Activated CD4-positive, alpha-beta memory T cell treated with anti-CD3 and anti-CD28 coated beads for 36 hours (primary cell): ENCODE data around the gene NT5DC3. TPM values are rescaled to one million over a fixed set of nuclear protein-coding genes. Genes with fewer than 3 reads are reported as not detected.

Source experiments
- CTCF ChIA-PET: fragments of 350-600 bp; sonication (Branson Sonifier 250); formaldehyde crosslinking; loops from one replicate; lab custom pipeline; 2021; ENCODE audit warnings: antibody characterized with exemption, inconsistent platforms; lab: Charles Lee
- POLR2A ChIA-PET: fragments of 350-600 bp; sonication (Branson Sonifier 250); formaldehyde crosslinking; loops from one replicate; lab custom pipeline; 2021; ENCODE audit warnings: antibody characterized with exemption; lab: Charles Lee
- DNase-seq: peaks from one replicate; pipeline ENCODE4 v3.0.0-alpha.2; 2020
- H3K27ac Mint-ChIP-seq: one replicate; pipeline ENCODE4 v1.8.0; 2021; ENCODE audit warnings: mixed read lengths
- H3K27me3 Mint-ChIP-seq: one replicate; pipeline ENCODE4 v1.8.0; 2021; ENCODE audit warnings: mixed read lengths
- H3K36me3 Mint-ChIP-seq: one replicate; pipeline ENCODE4 v1.8.0; 2021; ENCODE audit warnings: mixed read lengths
- H3K4me1 Mint-ChIP-seq: one replicate; pipeline ENCODE4 v1.8.0; 2021; ENCODE audit warnings: low read depth, mixed read lengths
- H3K4me3 Mint-ChIP-seq: one replicate; pipeline ENCODE4 v1.8.0; 2021; ENCODE audit warnings: mild to moderate bottlenecking, mixed read lengths
- H3K9me3 Mint-ChIP-seq: one replicate; pipeline ENCODE4 v1.8.0; 2021; ENCODE audit warnings: mixed read lengths
- intact Hi-C: fragments of 100-400 bp; cut with micrococcal nuclease; formaldehyde crosslinking; loops from one replicate; pipeline ENCODE4 v1.15.1; 2023
- total RNA-seq, 2 experiments: library from RNA; stranded (reverse); gene quantifications; one replicate each; pipeline ENCODE4 v1.2.3, GENCODE V29; 2021

Gene NT5DC3
- total RNA-seq, result 1 to 10 TPM; 6.8 to 7.5 TPM

- Mint-ChIP-seq H3K36me3 (no peaks in the 10 kb centered on the region), H3K4me3 (peak within 1 kb of the TSS; percentile 76), H3K27ac (peak within 1 kb of the TSS; percentile 31), H3K27me3 (no peaks in the 10 kb centered on the region), H3K4me1 (peaks cover 13% of the 10 kb centered on the region), H3K9me3 (no peaks in the 10 kb centered on the region)
- POLR2A ChIA-PET, result interaction anchor here (1.0 to 1.2 kb wide), 2 partner anchors 84 to 90 kb away, joined by 3 read pairs; no protein-coding TSS in a partner anchor
- peak; percentile 89 for DNase-seq
- intact Hi-C loops, result loop anchor here (1.0 to 2.0 kb wide), 4 partner anchors 84 to 124 kb away; partner anchors contain the start of genes HSP90B1 and TDG
- CTCF ChIA-PET, result no interaction called here
Observed at GRCh38 chr12:103840876-103841689, at the start of gene NT5DC3. NT5DC3 (minus strand) TSS chr12:103841234; CDS start chr12:103841156, 78 bp downstream.

- intact Hi-C loops, result no loop called here
- no peaks in the 10 kb centered on the region for H3K27me3 Mint-ChIP-seq
- POLR2A ChIA-PET, result interaction anchor here (0.6 kb wide), 2 partner anchors 304 to 1168 kb away, joined by 3 to 4 read pairs; no protein-coding TSS in a partner anchor
- H3K9me3 Mint-ChIP-seq, result no peaks in the 10 kb centered on the region
- H3K27ac Mint-ChIP-seq, result no peak overlapping the region
- peaks cover 7% of the 10 kb centered on the region for H3K4me1 Mint-ChIP-seq
- DNase-seq, result no peak
- H3K4me3 Mint-ChIP-seq, result no peak overlapping the region
- CTCF ChIA-PET, result interaction anchor here (1.0 kb wide), 1 partner anchor 221 kb away, joined by 4 read pairs; no protein-coding TSS in a partner anchor
- no peaks in the 10 kb centered on the region for H3K36me3 Mint-ChIP-seq
Observed at GRCh38 chr12:103887738-103888137, 46.7 kb upstream of the NT5DC3 start.

- POLR2A ChIA-PET, result no interaction called here
- no peaks in the 10 kb centered on the region for H3K36me3 Mint-ChIP-seq
- no peak for DNase-seq
- CTCF ChIA-PET, result interaction anchor here (0.9 kb wide), 1 partner anchor 16 kb away, joined by 5 read pairs; no protein-coding TSS in a partner anchor
- peaks cover 7% of the 10 kb centered on the region for H3K4me1 Mint-ChIP-seq
- H3K27ac Mint-ChIP-seq, result no peak overlapping the region
- intact Hi-C loops, result no loop called here
- H3K9me3 Mint-ChIP-seq, result no peaks in the 10 kb centered on the region
- no peaks in the 10 kb centered on the region for H3K27me3 Mint-ChIP-seq
- H3K4me3 Mint-ChIP-seq, result no peak overlapping the region
Observed at GRCh38 chr12:103886195-103886797, 45.3 kb upstream of the NT5DC3 start.

DNA sequence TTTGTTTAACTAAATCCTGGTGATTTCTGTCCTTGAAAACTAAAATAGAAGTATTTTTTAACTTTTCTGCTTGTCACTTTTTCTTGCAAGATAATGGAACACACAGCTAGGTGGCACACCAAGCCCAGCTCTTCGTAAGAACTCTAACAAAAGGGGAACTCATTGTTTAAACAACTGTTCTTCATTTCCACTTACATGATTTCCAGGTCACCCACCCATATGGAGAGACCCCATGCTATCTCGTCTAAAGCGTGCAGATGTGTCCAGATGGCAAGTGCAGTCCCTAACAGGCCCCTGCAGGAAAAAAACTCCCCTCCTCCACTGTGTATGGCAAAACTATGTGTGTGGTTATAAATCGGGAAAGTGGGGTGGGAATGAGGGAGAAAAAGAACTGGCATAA lies 43.3 kb upstream of the NT5DC3 start:
- no peaks in the 10 kb centered on the region for H3K9me3 Mint-ChIP-seq
- no peak overlapping the region for H3K4me3 Mint-ChIP-seq
- DNase-seq, result peak; percentile 57
- intact Hi-C loops, result loop anchor here (1.0 to 2.0 kb wide), 3 partner anchors 41 to 225 kb away; partner anchors contain the start of gene HCFC2
- POLR2A ChIA-PET, result no interaction called here
- CTCF ChIA-PET, result interaction anchor here (0.7 to 2.9 kb wide), 13 partner anchors 17 to 224 kb away, joined by 3 to 27 read pairs (median 4); no protein-coding TSS in a partner anchor
- H3K27me3 Mint-ChIP-seq, result no peaks in the 10 kb centered on the region
- H3K27ac Mint-ChIP-seq, result no peak overlapping the region
- H3K36me3 Mint-ChIP-seq, result no peaks in the 10 kb centered on the region
- H3K4me1 Mint-ChIP-seq, result peaks cover 16% of the 10 kb centered on the region

GRCh38 chr12:103883908-103884307 lies 42.9 kb upstream of the NT5DC3 start:
- H3K27ac Mint-ChIP-seq, result no peak overlapping the region
- POLR2A ChIA-PET, result no interaction called here
- H3K9me3 Mint-ChIP-seq, result no peaks in the 10 kb centered on the region
- intact Hi-C loops, result loop anchor here (1.0 to 2.0 kb wide), 3 partner anchors 41 to 225 kb away; partner anchors contain the start of gene HCFC2
- no peaks in the 10 kb centered on the region for H3K27me3 Mint-ChIP-seq
- H3K36me3 Mint-ChIP-seq, result no peaks in the 10 kb centered on the region
- H3K4me1 Mint-ChIP-seq, result peaks cover 20% of the 10 kb centered on the region
- CTCF ChIA-PET, result interaction anchor here (0.7 to 2.9 kb wide), 13 partner anchors 18 to 225 kb away, joined by 3 to 27 read pairs (median 4); no protein-coding TSS in a partner anchor
- no peak overlapping the region for H3K4me3 Mint-ChIP-seq
- DNase-seq, result no peak

DNA sequence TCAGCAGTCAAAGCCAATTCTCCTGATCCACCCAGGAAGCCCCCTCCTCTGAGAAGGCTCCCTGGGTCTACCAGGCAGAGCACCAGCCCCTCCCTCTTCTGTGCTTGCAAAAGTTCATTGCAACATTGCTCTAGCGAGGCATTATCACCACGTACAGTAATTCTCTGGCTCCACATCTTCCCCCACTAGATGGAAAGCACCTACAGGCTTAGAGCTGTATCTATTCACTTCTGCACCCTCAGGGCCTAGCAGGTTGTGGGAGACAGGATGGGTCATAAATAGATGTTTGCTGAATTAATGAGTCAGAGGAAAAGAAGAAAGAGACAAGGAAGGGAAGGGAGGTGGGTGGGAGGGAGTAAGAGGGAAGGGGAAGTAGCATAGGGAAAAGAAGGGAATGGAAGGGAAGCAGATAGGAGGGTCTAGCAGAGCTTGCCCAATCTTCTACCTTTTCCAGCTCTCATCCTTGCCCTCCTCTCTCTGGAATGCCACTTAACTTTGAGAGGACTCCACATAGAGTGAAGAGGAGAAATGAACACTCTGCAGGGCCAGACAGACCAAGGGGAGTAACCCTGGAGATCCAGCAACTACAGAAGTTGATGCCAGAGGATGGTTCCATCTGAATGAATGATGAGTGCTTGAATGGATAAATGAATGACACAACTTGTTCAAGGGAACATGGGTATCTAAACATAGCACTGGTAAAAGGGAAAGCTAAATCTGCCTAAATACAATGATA lies 42.0 kb upstream of the NT5DC3 start:
- ChIA-PET POLR2A (no interaction called here), CTCF (interaction anchor here (1.4 to 2.9 kb wide), 2 partner anchors 18 to 226 kb away, joined by 8 to 27 read pairs; no protein-coding TSS in a partner anchor)
- no peak for DNase-seq
- Mint-ChIP-seq H3K27me3 (no peaks in the 10 kb centered on the region), H3K9me3 (no peaks in the 10 kb centered on the region), H3K4me3 (no peak overlapping the region), H3K27ac (no peak overlapping the region), H3K36me3 (no peaks in the 10 kb centered on the region), H3K4me1 (peaks cover 22% of the 10 kb centered on the region)
- intact Hi-C loops, result no loop called here

DNA sequence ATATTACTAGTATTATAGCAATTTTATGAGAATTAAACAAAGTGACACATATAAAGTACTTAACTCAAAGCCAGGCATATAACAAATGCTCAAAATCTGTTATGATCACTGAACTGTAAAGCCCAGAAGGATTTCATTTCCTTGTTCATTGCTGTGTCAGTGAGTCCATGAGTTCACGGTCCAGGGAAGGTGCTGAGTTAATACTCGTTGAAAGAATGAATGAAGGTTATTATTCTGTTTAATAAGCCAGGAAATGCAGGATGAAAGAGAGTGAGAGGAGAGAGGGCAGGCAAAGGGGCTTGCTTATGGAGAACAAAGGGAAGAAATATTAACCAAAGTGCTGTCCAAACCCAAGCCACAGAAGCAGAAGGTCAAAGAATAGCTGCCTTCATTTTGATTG lies 40.2 kb upstream of the NT5DC3 start:
- H3K36me3 Mint-ChIP-seq, result no peaks in the 10 kb centered on the region
- no peaks in the 10 kb centered on the region for H3K9me3 Mint-ChIP-seq
- no peak for DNase-seq
- intact Hi-C loops, result no loop called here
- POLR2A ChIA-PET, result interaction anchor here (1.8 kb wide), 1 partner anchor 48 kb away, joined by 6 read pairs; the partner anchor contains the start of gene HSP90B1
- no peak overlapping the region for H3K27ac Mint-ChIP-seq
- CTCF ChIA-PET, result interaction anchor here (1.0 kb wide), 1 partner anchor 228 kb away, joined by 3 read pairs; no protein-coding TSS in a partner anchor
- H3K4me1 Mint-ChIP-seq, result peaks cover 22% of the 10 kb centered on the region
- H3K27me3 Mint-ChIP-seq, result no peaks in the 10 kb centered on the region
- H3K4me3 Mint-ChIP-seq, result no peak overlapping the region

- Mint-ChIP-seq H3K9me3 (no peaks in the 10 kb centered on the region), H3K27me3 (no peaks in the 10 kb centered on the region), H3K4me3 (no peak overlapping the region), H3K4me1 (peaks cover 22% of the 10 kb centered on the region), H3K36me3 (no peaks in the 10 kb centered on the region), H3K27ac (no peak overlapping the region)
- no peak for DNase-seq
- CTCF ChIA-PET, result interaction anchor here (1.5 to 5.5 kb wide), 3 partner anchors 21 to 230 kb away, joined by 4 to 44 read pairs (median 5); partner anchors contain the start of gene TDG
- intact Hi-C loops, result loop anchor here (1.0 kb wide), 1 partner anchor 45 kb away; no protein-coding TSS in a partner anchor
- POLR2A ChIA-PET, result interaction anchor here (1.8 kb wide), 1 partner anchor 49 kb away, joined by 6 read pairs; the partner anchor contains the start of gene HSP90B1
Observed at GRCh38 chr12:103880299-103881142, 39.5 kb upstream of the NT5DC3 start.

DNA sequence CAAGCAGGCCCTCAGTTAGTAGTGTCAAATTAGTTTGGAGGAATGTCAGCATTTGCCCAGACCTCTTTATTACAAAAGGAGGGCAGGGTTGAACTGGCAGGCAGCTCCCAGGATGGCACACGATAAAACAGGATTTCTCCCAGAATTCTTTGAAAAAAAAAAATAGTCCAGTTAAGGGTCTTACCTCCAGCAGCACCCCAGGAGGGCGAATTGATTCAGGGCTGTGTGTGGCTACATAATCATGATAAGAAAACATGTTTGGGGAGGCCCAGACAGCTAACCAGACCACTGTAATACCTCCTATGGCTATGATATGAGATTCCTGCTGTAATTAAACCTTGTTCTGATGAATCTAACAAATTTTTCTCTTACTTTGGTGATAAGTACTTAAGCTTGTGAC lies 38.8 kb upstream of the NT5DC3 start:
- Mint-ChIP-seq H3K9me3 (no peaks in the 10 kb centered on the region), H3K27me3 (no peaks in the 10 kb centered on the region), H3K4me1 (peaks cover 22% of the 10 kb centered on the region), H3K27ac (no peak overlapping the region), H3K4me3 (no peak overlapping the region), H3K36me3 (no peaks in the 10 kb centered on the region)
- POLR2A ChIA-PET, result interaction anchor here (1.8 kb wide), 1 partner anchor 50 kb away, joined by 6 read pairs; the partner anchor contains the start of gene HSP90B1
- DNase-seq, result no peak
- intact Hi-C loops, result loop anchor here (1.0 to 2.0 kb wide), 3 partner anchors 45 to 479 kb away; a partner anchor contains a TSS
- CTCF ChIA-PET, result interaction anchor here (1.5 to 5.5 kb wide), 3 partner anchors 22 to 230 kb away, joined by 4 to 44 read pairs (median 5); partner anchors contain the start of gene TDG

- H3K4me3 Mint-ChIP-seq, result no peak overlapping the region
Observed at GRCh38 chr12:103879048-103879692, 38.1 kb upstream of the NT5DC3 start.

More at GRCh38 chr12:103879048-103879692, 38.1 kb upstream of the NT5DC3 start:
- H3K36me3 Mint-ChIP-seq, result no peaks in the 10 kb centered on the region
- POLR2A ChIA-PET, result interaction anchor here (1.8 kb wide), 1 partner anchor 50 kb away, joined by 6 read pairs; the partner anchor contains the start of gene HSP90B1
- no peak overlapping the region for H3K27ac Mint-ChIP-seq
- H3K27me3 Mint-ChIP-seq, result no peaks in the 10 kb centered on the region
- peak; percentile 23 for DNase-seq
- intact Hi-C loops, result loop anchor here (2.0 kb wide), 2 partner anchors 78 to 480 kb away; a partner anchor contains a TSS
- no peaks in the 10 kb centered on the region for H3K9me3 Mint-ChIP-seq
- CTCF ChIA-PET, result interaction anchor here (0.8 to 5.5 kb wide), 5 partner anchors 11 to 231 kb away, joined by 3 to 44 read pairs (median 4); partner anchors contain the start of gene TDG
- H3K4me1 Mint-ChIP-seq, result peaks cover 18% of the 10 kb centered on the region
